GM18520 (cell line): ENCODE data around the gene DCTN5.
"Not testable (repeated sequence)": the region's sequence is repeated elsewhere in the genome, so short reads cannot be mapped to it uniquely, and the experiment has no call there.

Experiments used
- ATAC-seq: cut with Tn5 transposase; IDR thresholded peaks from one replicate; pipeline ENCODE4 v1.9.1; 2021; ENCODE audit not compliant: unreplicated experiment

DCTN5 gene

DNA sequence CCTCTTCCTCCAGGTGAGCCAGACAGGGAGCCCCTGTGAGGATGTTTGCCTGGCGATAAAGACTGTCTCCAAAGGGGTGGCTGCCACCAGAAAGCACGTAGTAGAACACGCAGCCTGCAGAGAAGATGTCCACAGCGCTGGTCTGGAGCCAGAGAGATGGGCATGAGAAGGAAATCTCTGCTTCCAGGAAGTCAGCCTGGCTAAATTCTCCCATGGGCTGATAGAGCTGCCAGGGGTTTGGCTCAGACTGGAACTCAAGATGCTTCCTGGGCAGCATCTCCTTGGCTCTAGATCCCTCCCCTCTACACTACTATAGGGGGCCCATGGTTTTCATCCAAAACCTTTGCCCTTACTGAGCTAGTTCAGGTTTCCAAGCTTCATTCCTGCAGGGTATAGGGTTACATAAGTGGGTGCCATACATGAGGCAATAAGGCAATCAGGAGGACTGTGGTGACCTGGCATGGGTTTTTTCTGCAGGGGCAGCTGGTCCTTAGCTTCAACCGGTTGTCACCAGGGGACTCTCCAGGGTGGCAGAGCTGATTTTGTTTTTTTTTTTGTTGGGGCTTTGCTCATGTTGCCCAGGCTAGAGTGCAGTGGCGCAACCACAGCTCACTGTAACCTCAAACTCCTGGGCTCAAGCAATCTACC, 51.0 kb downstream of the DCTN5 start:
- ATAC-seq = no peak

DNA sequence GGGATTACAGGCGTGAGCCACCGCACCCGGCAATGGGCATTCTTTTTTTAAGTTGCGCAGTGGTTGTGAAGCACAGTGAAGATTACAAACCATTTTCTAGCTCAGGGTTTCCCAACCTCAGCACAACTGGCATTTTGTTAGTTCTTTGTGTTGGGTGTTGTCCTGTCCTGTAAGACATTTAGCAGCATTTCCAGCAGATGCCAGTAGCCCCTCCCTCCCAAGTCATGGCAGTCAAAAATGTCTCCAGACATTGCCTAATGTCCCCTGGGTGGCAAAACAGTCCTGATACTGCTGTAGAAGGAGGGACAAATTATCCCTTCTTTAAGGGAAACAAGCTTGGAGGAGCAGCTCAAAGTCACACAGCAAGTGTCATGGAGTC, 53.0 kb downstream of the DCTN5 start:
- ATAC-seq = no peak

DNA sequence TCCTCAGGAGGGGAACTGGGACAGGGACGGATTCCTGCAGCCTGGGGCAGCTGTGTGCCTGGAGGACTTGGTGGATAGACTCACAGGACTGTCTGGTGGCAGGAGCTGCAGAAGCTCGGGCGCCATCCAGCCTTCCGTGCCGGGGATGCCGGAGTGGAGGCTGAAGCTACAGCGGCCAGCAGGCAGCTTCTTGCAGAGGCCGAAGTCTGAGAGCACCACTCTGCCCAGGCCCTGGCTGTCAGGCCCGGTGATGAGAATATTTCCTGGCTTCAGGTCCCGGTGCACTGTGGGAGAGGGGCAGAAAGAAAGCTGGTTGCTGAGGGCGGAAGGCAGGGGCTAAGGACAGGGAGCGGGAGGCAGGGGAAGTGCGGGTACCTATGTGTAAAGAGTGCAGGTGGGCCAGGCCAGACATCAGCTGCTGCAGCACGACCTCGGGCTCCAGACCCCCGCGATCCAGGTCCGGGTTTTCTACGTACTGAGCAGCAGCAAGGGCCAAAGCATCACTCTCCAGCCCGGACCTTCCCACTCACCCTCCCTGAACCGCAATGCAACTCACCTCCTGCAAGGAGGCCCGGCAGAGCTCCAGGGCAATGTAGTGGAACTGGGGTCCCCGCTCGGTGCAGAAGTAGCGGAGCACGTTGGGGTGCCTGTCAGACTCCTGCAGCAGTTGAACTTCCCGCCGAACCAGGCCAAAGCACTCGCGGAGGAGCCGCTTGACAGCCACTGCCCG, 53.5 kb downstream of the DCTN5 start:
- no peak for ATAC-seq

DNA sequence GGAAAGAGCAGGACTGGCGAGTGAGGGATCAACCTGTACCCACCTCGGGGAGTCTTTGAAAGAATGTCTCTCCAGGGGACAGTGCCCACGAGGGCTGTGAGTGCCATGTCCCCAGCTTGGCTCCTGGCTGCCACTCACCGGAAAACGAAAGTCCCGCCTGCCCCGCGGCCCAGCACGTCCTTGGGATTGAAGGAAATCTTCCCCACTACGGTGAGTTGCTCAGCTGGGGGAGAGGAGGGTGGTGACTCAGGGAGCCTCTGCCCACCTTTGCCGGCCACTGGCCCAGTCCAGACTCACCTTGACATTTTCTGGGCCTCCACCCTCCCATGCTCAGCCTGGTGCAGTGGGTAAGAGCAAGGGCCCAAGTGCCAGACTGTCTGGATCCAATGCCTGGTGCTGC, 54.5 kb downstream of the DCTN5 start:
- no peak for ATAC-seq

DNA sequence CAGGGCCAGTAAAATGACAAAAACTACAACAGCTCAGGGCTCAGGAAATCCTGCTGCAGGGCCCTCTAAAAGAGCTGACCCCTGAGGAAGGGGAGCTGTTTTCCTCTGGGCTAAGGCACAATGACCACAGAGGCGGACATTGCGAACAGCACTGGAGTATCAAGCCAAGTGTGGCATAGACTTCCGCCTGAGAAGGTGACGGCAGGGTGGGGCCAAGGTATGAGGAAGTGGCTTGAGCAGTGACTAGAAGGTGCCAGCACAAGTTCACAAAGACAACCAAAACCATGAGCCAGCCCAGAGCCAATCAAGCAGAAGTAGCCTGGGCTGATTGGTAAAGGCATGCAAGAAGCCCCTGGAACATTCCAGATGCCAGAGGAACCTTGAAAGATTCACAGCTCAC, 57.8 kb downstream of the DCTN5 start:
- ATAC-seq = no peak

GRCh38 chr16:23700093-23700492, 58.8 kb downstream of the DCTN5 start:
- ATAC-seq = no peak

DNA sequence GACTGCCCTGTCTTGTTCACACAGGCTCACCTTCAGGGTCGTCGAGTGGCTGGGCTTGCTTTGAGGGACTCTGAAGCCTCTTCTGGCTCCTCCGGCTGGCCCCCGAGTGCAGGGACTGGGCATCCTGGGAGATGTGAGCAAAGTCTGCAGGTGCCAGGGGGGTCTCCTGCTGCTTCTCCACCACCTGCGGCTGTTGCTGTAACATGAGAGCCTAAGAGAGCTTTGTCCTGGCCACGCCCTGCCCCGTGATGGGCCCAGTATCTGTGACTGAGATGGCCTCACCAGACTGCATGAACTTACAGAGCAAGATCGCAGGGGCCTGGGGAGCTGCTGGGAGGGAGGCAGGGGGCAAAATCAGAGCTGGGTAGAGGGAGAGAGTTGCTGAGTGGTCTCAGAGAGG, 59.2 kb downstream of the DCTN5 start:
- ATAC-seq = no peak

DNA sequence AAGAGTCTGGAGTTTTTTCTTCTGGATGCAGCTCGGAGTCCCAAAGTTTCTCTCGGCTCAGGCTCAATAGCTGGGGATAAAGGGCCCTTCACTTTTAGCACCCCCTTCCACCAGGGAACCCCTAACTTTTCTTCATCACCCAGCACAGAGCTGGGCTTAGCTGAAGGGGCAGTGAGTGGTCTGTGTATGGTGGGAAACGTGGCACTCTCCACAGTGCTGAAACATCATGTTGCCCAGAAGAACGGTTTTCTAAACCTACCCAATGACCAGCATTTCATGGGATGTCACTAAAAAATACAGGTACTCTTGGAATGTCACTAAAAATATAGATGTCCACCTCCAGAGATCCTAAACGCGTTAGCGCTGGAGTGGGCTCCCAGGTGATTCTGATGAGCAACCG, 59.8 kb downstream of the DCTN5 start:
- no peak for ATAC-seq

DNA sequence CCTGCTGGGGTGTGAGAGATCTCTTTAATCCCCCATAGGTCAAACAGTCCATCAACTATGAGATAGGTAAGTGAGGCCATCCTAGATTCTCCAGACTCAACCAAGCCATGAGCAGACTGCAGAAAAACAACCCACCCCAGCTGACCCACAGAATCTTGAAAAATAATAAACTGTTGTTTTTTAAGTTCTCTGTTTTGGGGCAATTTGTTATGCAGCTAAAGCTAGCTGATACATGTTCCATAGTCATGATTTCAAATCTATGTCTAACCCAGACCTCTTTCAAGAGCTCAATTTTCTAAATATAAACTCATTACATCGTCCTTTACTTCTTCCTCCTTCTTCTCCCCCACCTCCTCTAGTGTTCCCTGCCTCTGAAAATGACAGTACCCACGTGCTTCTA, 61.7 kb downstream of the DCTN5 start:
- ATAC-seq = no peak

DNA sequence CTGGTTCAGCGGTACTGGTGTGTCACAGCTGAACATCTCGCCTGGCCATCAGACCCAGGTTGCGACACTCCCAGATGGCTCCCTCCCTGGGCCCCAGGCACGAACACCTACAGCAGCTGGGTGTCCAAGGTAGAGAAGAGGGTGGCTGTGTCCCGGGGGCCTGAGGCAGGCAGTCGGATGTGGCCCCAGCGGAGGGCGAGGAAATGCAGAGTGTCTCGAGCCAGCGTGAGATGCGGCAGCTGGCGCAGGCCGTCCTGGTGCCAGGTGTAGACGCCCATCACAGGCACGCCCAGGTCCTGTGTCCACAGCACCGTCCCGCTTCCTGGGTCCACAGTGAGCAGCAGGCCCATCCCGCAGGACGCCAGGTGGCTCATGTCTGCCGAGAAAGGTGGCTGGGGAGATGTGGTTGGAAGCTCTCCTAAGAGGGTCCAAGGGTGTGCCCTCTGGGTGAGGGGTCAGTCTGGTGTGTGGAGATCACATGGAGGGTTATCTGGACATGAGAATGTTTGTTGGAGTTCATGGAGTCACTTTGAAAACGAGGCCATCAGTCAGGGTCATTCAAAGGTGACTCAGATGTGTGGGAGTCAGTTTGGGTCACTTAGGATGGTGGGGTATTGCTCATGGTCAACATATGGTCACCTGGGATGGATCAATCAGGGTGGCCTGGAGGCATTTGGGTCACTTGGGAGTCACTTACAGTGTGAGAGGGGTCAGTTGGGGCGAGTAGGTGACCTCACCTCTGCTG, 63.7 kb downstream of the DCTN5 start:
- no peak for ATAC-seq

- no peak for ATAC-seq
Observed at GRCh38 chr16:23705517-23705902, 64.2 kb downstream of the DCTN5 start.

GRCh38 chr16:23706439-23706838, 65.2 kb downstream of the DCTN5 start:
- no peak for ATAC-seq

DNA sequence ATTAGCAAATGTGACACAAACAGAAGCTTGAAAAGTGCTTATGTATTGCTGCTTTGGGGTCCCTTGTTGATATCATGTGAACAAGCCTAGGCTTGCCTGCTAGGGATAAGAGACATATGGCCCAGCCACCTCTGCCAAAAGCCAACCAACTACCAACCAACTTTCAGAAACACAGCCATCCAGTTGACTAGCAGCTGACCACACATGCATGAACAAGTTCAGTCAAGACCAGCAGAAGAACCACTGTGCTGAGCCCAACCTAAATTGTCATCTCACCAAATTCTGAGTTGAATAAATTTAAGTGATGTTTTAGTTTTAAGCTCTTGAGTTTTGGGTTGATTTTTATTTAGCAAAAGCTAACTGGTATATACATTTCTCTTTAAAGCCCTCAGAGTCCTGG, 68.3 kb downstream of the DCTN5 start:
- ATAC-seq = no peak

- no peak for ATAC-seq
Observed at GRCh38 chr16:23710008-23710407, 68.7 kb downstream of the DCTN5 start.

DNA sequence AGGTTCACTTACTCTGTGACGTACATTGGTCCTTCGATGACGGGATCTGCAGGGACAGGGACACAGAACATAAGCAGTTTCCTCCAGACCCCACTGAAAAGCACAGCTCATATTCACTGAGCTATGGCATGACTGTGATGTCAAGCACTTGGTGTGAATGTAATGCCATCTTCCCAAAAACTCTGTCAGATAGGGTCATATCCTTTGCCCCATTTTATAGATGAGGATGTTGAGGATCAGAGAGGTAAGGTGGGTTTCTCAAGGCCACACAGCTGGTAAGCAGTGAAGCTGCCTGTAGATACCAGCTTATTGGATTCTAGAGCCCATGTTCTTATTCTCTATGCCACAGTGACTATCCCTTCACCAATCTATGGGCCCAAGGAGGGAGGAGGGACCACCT, 69.2 kb downstream of the DCTN5 start:
- ATAC-seq = no peak

DNA sequence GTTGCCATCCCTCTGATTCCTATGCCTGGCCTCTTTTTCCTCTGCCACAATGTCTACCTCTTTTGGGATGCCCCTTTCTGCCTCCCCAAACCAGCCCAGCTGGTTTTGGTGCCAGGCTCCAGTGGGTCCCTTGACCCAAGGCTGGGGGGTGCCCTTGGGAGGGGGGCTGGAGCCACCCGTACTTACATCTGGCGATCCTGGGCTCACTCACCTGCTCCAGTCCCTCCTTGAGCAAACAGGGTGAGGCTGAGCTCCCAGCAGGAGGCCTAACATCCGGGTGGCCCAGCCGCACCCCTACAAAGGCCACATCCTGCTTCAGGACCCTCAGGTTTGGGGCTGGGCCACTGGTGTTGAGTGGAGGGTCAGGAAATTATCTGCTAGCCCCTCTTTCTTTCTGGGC, 70.5 kb downstream of the DCTN5 start:
- ATAC-seq = no peak

DNA sequence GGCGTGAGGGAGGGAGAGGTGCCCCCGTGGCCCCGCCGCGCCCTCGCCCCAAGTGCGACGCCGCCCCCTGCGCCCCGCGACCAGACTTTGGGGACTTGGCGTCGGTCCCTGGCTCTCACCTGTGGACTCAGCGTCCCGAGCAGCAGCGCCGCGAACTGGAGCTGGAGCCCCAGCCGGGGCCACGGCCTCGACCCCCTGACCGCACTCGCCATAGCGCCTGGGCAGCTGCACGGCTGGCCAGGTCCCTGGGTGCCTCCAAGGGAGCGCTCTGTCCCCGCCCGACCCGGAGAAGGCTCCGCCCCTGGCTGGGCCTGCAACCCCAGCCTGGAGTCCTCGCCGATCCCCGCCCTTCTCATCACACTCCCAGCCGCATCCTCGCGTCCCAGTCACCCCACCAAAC, 71.7 kb downstream of the DCTN5 start, which contains the start of gene ERN2:
TSS of gene ERN2 (minus strand) at position 247 of the 400 bp plus-strand sequence. CDS start at position 212, 35 bp downstream.
- no peak for ATAC-seq

GRCh38 chr16:23716484-23716883, 75.2 kb downstream of the DCTN5 start:
- no peak for ATAC-seq

DNA sequence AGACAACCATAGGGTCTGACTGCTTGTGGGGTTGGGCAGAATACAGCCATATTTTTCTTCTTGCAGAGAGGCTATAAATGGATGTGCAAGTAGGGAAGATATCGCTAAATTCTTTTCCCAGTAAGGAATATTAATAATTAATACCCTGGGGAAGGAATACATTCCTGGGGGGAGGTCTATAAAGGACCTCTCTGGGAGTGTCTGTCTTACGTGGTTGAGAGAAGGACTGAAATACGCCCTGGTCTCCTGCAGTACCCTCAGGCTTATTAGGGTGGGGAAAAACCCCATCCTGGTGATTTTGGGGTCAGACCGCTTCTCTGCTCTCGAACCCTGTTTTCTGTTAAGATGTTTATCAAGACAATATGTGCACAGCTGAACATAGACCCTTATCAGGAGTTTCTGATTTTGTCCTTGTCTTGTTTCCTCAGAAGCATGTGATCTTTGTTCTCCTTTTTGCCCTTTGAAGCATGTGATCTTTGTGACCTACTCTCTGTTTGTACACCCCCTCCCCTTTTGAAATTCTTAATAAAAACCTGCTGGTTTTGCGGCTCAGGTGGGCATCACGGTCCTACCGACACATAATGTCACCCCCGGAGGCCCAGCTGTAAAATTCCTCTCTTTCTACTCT, 81.5 kb downstream of the DCTN5 start:
- not testable (repeated sequence) for ATAC-seq

DNA sequence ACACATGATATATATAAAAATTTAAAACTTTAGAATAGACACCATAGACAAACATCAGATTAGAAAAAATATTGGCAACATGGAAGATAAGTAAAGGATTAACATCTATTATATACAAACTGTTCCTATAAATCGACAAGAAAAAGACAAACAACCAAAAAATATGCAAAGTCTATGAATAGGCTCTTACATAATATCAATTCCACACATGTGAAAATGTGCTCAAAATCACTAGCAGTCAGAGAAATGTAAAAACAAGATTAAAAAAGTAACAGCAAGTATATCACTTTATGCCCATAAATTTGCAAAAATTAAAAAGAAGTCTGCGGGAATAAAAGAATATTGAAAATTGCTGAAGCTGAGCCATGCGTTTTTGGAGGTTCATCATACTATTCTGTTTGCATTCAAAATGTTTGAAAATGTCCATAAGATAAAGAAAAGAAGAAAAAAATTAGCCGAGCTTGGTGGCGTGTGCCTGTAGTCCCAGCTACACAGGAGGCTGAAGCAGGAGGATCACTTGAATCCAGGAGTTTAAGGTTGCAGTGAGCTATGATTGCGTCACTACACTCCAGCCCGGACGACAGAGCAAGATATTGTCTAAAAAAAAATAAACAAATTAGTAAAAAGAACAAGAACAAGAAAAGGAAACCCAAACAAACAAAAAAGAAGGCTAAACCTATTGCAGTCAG, 83.0 kb downstream of the DCTN5 start:
- no peak for ATAC-seq

GRCh38 chr16:23724785-23725131, 83.5 kb downstream of the DCTN5 start:
- no peak for ATAC-seq
